ENCODE data around the gene SLC11A2.
"Not testable (repeated sequence)": the region's sequence is repeated elsewhere in the genome, so short reads cannot be mapped to it uniquely, and the experiment has no call there.

The SLC11A2 gene

GRCh38 chr12:50936821-50937530, 89.2 kb downstream of the SLC11A2 start:
- no peak for DNase-seq

GRCh38 chr12:50934981-50935807, 91.0 kb downstream of the SLC11A2 start:
- no peak for DNase-seq

- no peak for DNase-seq
Measured at GRCh38 chr12:50934371-50934851, 91.8 kb downstream of the SLC11A2 start.

- no peak for DNase-seq
Measured at GRCh38 chr12:50933459-50934124, 92.6 kb downstream of the SLC11A2 start.

DNA sequence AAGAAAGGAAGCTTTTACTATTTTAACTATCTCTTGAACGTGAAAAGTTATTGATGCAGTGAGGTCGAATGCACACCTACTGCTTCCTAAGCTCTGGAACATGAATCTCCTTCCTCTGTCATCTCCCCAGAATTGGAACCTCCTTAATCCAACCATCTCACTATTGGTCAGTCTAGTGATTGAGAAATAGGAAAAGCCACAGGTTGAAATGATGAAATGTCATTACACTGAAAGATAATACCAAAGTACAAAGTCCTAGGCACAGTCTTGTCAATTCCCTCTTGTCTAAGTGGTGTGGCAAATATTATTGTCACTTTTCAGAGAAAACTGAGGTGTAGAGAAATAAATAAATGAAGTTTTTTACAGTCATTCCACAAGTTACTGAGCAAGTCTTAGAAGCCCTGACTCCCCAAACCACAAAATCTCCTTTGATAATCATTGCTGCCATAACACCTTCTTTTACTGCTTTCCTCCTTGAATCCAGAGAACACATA, 93.3 kb downstream of the SLC11A2 start:
- no peak for DNase-seq

DNA sequence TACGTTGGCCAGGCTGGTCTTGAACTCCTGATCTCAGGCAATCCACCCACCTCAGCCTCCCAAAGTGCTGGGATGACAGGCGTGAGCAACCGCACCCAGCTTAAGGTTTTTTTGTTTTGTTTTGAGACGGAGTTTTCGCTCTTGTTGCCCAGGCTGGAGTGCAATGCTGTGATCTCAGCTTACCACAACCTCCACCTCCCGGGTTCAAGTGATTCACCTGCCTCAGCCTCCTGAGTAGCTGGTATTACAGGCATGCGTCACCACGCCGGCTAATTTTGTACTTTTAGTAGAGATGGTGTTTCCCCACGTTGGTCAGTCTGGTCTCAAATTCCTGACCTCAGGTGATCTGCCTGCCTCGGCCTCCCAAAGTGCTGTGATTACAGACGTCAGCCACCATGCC, 95.7 kb downstream of the SLC11A2 start:
- DNase-seq, result not testable (repeated sequence)

- no peak for DNase-seq
Measured at GRCh38 chr12:50929831-50930230, 96.4 kb downstream of the SLC11A2 start.
